BLaER1 (cell line): Measurements from ENCODE around the gene NUPR1.

Experiments
- H3K27ac ChIP-seq: shearing (Covaris generic); formaldehyde crosslinking; 2 replicates; pipeline ENCODE4 v1.8.1; 2022
- H3K27me3 ChIP-seq: shearing (Covaris generic); formaldehyde crosslinking; 2 replicates; pipeline ENCODE4 v1.8.1; 2022
- H3K36me3 ChIP-seq: shearing (Covaris generic); formaldehyde crosslinking; 2 replicates; pipeline ENCODE4 v1.8.1; 2022
- H3K4me1 ChIP-seq: shearing (Covaris generic); formaldehyde crosslinking; 2 replicates; pipeline ENCODE4 v1.8.1; 2022
- H3K4me2 ChIP-seq: shearing (Covaris generic); formaldehyde crosslinking; 2 replicates; pipeline ENCODE4 v1.8.1; 2022
- H3K4me3 ChIP-seq: shearing (Covaris generic); formaldehyde crosslinking; 2 replicates; pipeline ENCODE4 v1.8.1; 2022
- H3K9ac ChIP-seq: shearing (Covaris generic); formaldehyde crosslinking; 2 replicates; pipeline ENCODE4 v1.8.1; 2022
- H3K9me3 ChIP-seq: shearing (Covaris generic); formaldehyde crosslinking; 2 replicates; pipeline ENCODE4 v1.8.1; 2022
- H4K20me1 ChIP-seq: shearing (Covaris generic); formaldehyde crosslinking; 2 replicates; pipeline ENCODE4 v1.8.1; 2022
- Cebpa-rat ChIP-seq: shearing (Covaris generic); IDR thresholded peaks from 2 replicates; pipeline ENCODE4 v1.8.1; 2022

Gene NUPR1

DNA sequence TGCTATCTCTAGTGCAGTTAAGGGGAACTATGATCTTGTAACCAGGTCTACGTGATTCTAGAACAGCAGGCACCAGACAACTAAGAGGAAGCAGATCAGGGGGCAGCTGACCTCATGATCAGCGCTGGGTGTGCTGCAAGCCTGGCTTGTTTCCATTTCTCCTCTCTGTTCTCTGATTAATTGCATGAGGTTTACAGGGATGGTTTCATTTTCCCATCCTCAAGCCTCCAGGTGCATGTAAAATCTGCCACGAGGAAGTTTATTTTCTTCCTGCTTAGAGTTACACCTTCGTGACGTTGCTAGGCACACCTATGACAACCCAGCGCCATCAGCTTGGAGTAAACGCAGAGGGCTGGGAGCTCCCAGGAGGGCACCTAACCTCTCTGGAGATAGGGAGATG lies 4.3 kb upstream of the NUPR1 start:
- Histone ChIP-seq H3K4me3 (no peak overlapping the region), H3K27me3 (no peaks in the 10 kb centered on the region), H4K20me1 (no peaks in the 10 kb centered on the region), H3K9me3 (no peaks in the 10 kb centered on the region), H3K36me3 (no peaks in the 10 kb centered on the region), H3K9ac (no peak overlapping the region), H3K27ac (no peak overlapping the region), H3K4me2 (no peak overlapping the region), H3K4me1 (no peaks in the 10 kb centered on the region)
- TF ChIP-seq Cebpa-rat, result no peak

DNA sequence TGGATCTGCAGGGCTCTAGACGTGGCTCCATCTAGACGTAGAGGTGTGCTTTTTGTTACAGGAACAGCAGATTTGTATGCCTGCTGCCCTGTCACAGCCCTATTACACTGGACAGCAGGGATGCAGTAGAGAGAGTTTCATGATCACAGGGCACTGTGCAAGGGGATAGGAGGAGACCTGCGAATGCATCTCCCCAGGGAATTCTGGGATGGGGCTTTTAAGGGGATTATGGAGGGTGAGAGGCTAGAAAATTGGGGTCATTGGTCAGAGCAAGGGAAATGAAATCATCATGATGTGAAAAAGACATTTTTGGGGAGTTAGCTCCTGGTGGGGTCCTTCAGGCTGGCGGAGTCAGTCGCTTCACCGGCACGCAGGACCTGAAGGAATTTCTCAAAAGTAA lies 3.9 kb upstream of the NUPR1 start:
- Histone ChIP-seq H4K20me1 (no peaks in the 10 kb centered on the region), H3K36me3 (no peaks in the 10 kb centered on the region), H3K27ac (no peak overlapping the region), H3K4me3 (no peak overlapping the region), H3K27me3 (no peaks in the 10 kb centered on the region), H3K9me3 (no peaks in the 10 kb centered on the region), H3K4me2 (no peak overlapping the region), H3K9ac (no peak overlapping the region), H3K4me1 (no peaks in the 10 kb centered on the region)
- no peak for TF ChIP-seq Cebpa-rat

DNA sequence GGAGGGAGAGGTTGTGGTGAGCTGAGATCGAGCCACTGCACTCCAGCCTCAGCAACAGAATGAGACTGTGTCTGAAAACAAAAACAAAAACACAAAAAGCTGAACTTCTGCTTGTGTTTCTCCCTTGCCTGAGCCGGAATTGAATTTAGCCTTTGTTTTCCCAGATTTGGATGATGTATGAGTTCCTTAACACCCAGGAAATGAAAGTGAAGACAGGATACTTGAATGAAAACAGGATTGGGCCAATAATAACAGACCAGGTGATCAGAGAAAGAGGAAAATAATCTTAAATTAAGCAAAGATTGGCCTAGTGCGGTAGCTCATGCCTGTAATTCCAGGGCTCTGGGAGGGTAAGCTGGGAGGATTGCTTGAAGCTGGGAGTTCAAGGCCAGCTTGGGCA lies 1.6 kb upstream of the NUPR1 start:
- Histone ChIP-seq H3K9me3 (no peaks in the 10 kb centered on the region), H3K27ac (no peak overlapping the region), H3K4me1 (no peaks in the 10 kb centered on the region), H3K36me3 (no peaks in the 10 kb centered on the region), H4K20me1 (no peaks in the 10 kb centered on the region), H3K4me3 (no peak overlapping the region), H3K27me3 (no peaks in the 10 kb centered on the region), H3K9ac (no peak overlapping the region), H3K4me2 (no peak overlapping the region)
- TF ChIP-seq Cebpa-rat, result no peak

DNA sequence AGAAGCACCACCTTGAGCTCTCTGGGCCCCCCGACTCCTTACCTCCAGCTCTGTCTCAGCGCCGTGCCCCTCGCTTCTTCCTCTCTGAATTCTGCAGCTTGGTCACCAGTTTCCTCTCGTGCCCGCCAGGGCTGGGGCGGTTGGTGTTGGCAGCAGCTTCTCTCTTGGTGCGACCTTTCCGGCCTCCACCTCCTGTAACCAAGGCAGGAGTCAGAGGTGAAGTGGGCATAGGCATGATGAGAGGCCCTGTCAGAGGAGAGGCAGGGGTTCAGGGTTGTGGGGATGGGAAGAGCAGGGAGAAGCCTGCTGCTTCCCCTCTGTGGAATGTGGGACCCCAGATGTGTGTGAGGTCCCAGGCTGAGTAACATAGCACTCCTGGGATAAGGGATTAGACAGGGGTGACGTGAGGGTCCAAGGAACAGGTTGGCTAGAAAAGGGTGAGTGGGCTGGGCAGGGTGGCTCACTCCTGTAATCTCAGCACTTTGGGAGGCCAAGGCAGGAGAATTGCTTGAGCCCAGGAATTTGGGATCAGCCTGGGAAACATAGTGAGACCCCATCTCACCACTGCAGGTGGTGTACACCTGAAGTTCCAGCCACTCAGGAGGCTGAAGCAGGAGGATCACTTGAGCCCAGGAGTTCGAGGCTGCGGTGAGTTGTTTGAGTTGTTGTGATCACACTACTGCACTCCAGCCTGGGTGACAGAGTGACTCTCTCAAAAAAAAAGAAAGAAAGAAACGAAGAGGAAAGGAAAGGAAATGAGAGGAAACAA lies 626 bp downstream of the NUPR1 start:
- Histone ChIP-seq H3K27ac (no peak overlapping the region), H3K36me3 (no peaks in the 10 kb centered on the region), H3K9me3 (no peaks in the 10 kb centered on the region), H4K20me1 (no peaks in the 10 kb centered on the region), H3K4me3 (no peak overlapping the region), H3K27me3 (no peaks in the 10 kb centered on the region), H3K9ac (no peak overlapping the region), H3K4me1 (no peaks in the 10 kb centered on the region), H3K4me2 (no peak overlapping the region)
- TF ChIP-seq Cebpa-rat, result no peak

DNA sequence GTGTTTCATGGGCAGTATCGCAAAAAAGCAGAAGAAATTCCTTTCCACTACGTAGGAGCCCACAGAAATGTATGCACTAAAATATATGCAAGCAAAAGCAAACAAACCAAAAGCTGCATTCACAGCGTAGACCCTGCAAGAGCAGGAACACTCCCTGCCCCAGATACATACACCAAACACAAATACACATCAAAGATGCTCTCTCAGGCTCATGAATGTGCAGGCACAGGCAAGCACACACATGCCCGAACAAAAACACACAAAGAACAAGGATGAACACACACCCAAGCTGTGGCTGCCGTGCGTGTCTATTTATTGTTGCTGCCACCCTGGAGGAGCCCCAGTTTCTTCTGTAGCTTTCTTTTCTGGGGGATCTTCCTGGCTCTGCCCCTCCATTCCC lies 1.7 kb downstream of the NUPR1 start:
- H3K9me3 ChIP-seq, result no peaks in the 10 kb centered on the region
- H3K27me3 ChIP-seq, result no peaks in the 10 kb centered on the region
- no peak overlapping the region for H3K9ac ChIP-seq
- H3K27ac ChIP-seq, result no peak overlapping the region
- H3K36me3 ChIP-seq, result no peaks in the 10 kb centered on the region
- no peak for TF ChIP-seq Cebpa-rat
- H3K4me1 ChIP-seq, result no peaks in the 10 kb centered on the region
- no peak overlapping the region for H3K4me3 ChIP-seq
- no peak overlapping the region for H3K4me2 ChIP-seq
- no peaks in the 10 kb centered on the region for H4K20me1 ChIP-seq

DNA sequence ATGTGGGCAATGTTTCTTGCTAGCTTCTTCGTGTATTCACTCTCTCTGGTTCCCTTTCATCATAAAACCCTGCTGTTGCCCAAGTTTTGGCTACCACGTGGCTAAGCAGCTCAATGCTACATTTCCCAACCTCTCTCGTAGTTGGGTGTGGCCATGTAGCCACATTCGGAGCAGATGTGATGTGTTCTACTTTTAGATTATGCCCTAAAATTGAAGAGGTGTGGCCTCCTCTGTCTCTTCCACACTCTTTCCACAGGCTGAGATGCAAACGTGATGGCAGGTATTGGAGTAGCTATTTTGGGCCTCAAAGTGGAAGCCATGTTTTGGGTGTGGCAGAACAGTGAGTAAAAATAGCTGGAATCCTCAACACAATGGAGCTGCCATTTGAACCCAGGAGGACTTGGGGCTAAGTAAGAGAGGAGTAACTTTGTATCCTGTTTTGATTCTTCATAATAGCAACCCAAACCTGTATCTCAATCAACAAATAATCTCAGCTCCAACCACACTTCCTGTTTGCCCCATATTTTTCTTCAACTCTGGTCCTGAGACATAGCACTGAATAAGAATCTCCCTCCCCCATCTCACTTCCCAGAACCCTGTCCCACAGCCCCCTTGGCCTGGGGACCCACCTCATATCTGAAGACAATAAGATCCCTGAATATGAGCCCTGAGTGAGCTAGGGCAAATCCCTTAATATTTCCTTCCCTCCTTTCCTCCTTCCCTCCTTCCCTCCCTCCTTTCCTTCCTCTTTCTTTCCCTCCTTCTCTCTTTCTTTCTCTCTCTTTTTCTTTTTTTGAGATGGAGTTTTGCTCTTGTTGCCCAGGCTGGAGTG lies 4.0 kb downstream of the NUPR1 start:
- Histone ChIP-seq H4K20me1 (no peaks in the 10 kb centered on the region), H3K9ac (no peak overlapping the region), H3K4me1 (no peaks in the 10 kb centered on the region), H3K4me2 (no peak overlapping the region), H3K9me3 (no peaks in the 10 kb centered on the region), H3K4me3 (no peak overlapping the region), H3K27ac (no peak overlapping the region), H3K36me3 (no peaks in the 10 kb centered on the region), H3K27me3 (no peaks in the 10 kb centered on the region)
- no peak for TF ChIP-seq Cebpa-rat

DNA sequence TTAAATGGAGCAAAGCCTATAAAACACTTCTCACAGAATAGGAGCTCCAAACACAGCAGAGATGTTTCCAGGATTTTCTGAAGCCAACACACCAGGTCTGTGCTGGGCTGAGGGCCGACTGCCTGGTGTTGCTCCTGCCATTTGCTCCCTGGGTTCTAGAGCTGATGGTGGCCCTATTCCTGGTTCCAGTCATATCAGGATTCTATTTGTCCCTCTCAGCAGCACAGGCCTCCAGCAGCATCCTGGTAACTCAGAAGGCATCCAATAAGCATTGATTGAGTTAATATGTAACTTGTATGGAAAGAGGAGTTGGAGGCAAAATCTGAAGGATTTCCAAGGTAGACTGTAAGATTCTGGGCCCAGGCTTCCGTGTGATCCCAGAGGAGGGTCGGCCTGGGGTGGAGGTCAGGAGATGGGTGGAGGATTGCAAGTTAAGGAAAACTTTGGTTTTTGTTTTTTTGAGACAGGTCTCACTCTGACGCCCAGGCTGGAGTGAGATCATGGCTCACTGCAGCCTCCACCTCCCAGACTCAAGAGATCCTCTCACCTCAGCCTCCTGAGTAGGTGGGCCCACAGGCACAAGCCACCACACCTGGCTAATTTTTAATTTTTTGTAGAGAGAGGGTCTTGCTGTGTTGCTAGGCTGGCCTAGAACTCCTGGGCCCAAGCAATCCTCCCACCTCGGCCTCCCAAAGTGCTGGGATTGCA lies 5.7 kb downstream of the NUPR1 start:
- Histone ChIP-seq H3K9ac (no peak overlapping the region), H3K4me1 (0 out of 2 replicates have a peak, but pooled peaks cover 6% of the 10 kb centered on the region), H3K9me3 (no peaks in the 10 kb centered on the region), H3K36me3 (no peaks in the 10 kb centered on the region), H3K27me3 (no peaks in the 10 kb centered on the region), H3K27ac (no peak overlapping the region), H4K20me1 (no peaks in the 10 kb centered on the region), H3K4me2 (no peak overlapping the region), H3K4me3 (no peak overlapping the region)
- TF ChIP-seq Cebpa-rat, result no peak

DNA sequence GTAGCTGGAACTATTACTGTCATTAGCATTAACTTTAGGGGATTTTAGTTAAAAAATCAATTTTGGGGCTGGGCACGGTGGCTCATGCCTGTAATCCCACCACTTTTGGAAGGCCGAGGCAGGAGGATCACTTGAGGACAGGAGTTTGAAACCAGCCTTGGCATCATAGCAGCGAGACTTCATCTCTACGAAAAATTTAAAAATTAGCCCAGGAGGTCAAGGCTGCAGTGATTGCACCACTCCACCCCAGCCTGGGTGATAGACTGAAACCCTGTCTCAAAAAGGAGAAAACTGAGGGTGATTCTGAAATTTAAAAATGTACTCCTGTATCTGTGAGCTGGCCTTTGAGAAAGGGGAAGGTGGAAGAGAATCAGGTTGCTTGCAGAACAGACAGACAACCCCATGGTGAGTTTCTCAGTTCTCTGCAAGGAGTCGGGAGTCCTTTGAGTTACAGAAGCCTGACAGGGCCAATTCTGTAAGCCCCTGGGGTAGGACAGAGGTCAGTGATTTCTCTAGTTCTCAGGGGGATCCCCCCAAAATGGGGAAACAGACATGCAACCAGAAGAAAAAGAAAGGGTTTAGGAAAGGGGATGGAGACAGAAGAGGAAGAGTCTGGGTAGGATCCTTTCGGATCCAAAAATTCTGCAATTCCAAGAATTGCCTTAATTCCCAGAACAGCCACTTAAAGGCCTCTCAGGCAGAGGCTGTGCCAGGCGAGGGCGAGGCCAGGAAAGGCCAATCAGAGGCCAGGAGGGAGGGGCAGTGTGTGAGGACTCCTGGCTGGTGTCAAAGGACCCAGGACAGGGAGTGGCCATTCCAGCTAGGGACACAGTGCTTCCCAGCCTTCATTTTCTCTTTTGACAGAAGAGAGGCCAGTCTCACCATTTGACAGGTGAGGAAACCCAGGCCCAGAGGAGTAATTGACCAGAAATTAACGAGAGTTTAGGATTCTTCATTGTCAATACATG lies 6.7 kb downstream of the NUPR1 start:
- no peak for TF ChIP-seq Cebpa-rat
- Histone ChIP-seq H3K36me3 (no peaks in the 10 kb centered on the region), H3K27ac (no peak overlapping the region), H3K9me3 (no peaks in the 10 kb centered on the region), H3K4me1 (0 out of 2 replicates have a peak, but pooled peaks cover 6% of the 10 kb centered on the region), H3K4me2 (no peak overlapping the region), H3K4me3 (no peak overlapping the region), H3K27me3 (no peaks in the 10 kb centered on the region), H3K9ac (no peak overlapping the region; the same call in 1 of the 2 replicates), H4K20me1 (no peaks in the 10 kb centered on the region)

DNA sequence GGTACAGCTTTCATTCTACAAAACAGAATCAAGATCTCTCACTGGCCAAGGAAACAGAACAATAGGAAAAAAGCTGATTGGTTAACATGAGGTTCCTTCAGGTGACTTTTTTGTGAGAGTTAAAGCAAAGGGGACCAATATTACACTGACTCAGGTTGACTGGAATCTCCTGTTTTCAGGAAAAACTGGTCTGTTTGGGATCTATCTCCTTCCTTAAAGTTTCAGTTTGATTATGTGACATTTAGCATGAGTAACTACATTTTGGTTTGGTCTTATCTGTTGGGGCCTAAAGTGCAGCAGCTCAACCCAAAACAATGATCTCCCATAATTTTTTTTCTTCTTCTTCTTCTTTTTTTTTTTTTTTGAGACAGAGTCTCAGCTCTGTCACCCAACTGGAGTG lies 9.7 kb downstream of the NUPR1 start:
- H3K4me3 ChIP-seq, result no peak overlapping the region
- no peaks in the 10 kb centered on the region for H3K27me3 ChIP-seq
- 0 out of 2 replicates have a peak, but pooled peaks cover 6% of the 10 kb centered on the region for H3K4me1 ChIP-seq
- TF ChIP-seq Cebpa-rat, result no peak
- no peak overlapping the region for H3K4me2 ChIP-seq
- H3K9ac ChIP-seq, result no peak overlapping the region
- no peak overlapping the region for H3K27ac ChIP-seq
- no peaks in the 10 kb centered on the region for H4K20me1 ChIP-seq
- no peaks in the 10 kb centered on the region for H3K9me3 ChIP-seq
- no peaks in the 10 kb centered on the region for H3K36me3 ChIP-seq
